Measurements from ENCODE around the gene EXD3.
"Not testable (repeated sequence)": the region's sequence is repeated elsewhere in the genome, so short reads cannot be mapped to it uniquely, and the experiment has no call there.

The EXD3 gene

DNA sequence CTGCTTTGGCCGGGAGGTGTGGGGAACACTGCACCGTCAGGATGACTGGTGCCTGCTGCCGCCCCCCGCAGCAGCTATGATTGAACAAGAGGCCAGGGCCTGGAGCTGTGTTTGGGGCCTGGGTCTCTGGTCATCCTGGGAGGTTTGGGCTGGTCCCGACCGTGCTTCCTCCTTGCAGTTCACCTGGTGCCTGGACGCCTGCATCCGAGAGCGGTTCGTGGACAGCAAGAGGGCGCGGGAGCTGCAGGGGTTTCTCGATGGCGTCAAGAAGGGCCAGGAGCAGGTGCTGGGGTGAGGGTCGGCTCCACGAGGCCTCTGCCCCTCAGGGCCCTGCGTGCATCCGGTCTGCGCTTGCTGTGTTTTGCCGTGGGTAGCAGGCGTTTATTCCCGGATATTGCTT, 158.9 kb downstream of the EXD3 start:
- DNase-seq, result no peak

DNA sequence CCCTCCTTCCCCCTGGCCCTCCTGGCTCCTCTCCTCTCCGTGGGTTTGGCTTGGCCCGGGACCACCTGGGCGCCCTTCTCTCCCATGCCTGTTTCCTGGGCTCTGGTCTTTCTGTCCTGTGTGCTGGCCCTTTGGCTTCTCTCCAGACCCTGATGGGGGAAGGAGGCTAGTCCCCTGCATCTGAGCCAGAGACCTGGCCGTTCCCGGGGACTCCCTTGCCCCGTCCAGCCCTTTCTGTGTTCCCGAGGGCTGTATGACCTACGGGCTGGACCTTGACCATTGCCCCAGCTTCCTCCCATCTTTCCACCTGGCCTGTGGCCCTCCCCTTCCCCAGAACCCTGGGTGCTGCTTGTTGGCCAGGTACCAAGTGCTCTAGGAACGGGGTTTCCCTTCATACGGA, 159.5 kb downstream of the EXD3 start:
- DNase-seq, result no peak

DNA sequence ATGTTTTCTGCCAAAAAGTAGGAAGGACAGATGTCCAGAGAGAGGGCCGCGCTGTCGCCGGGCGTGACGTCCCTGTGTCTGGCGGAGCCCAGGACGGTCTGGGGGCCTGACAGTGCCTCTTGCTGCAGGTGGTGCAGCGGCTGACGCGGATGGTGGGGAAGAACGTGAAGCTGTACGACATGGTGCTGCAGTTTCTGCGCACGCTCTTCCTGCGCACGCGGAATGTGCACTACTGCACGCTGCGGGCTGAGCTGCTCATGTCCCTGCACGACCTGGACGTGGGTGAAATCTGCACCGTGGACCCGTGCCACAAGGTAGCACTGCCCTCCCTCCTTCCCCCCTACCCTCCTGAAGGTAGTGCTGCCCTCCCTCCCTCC, 160.1 kb downstream of the EXD3 start:
- no peak for DNase-seq

DNA sequence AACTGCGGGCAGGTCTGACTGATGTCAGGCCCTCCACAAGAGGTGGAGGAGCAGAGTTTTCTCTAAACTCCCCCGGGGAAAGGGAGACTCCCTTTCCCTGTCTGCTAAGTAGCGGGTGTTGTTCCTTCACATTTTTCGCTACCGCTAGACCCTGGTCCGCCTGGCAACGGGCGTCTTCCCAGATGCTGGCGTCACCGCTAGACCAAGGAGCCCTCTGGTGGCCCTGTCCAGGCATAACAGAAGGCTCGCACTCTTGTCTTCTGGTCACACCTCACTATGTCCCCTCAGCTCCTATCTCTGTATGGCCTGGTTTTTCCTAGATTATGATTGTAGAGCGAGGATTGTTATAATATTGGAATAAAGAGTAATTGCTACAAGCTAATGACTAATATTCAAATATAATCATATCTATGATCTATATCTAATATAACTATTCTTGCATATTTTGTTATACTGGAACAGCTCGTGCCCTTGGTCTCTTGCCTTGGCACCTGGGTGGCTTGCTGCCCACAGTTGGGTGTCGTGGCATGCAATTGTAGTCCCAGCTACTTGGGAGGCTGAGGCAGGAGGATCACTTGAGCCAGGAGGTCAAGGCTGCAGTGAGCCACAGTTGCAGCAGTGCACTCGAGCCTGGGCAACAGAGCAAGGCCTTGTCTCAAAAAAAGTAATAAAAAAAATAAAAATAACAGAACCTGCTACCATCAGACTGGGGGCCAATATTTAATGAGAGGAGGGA, 160.6 kb downstream of the EXD3 start:
- not testable (repeated sequence) for DNase-seq

Measured in NCI-H1105 (cell line).